Measurements from ENCODE around the gene PAX8.
"Not testable (repeated sequence)": the region's sequence is repeated elsewhere in the genome, so short reads cannot be mapped to it uniquely, and the experiment has no call there.

- TF ChIP-seq CTCF (IDR thresholded peaks at IDR 0.05); SIN3A (IDR thresholded peaks at IDR 0.05; ENCODE audit: borderline replicate concordance, insufficient read depth, low read depth, low read length): not testable (repeated sequence)
Measured at GRCh38 chr2:113323129-113323528, 44.4 kb upstream of the PAX8 start.

Data from Panc1 (cell line).